ENCODE data around the gene TTC39A.

TTC39A gene

DNA sequence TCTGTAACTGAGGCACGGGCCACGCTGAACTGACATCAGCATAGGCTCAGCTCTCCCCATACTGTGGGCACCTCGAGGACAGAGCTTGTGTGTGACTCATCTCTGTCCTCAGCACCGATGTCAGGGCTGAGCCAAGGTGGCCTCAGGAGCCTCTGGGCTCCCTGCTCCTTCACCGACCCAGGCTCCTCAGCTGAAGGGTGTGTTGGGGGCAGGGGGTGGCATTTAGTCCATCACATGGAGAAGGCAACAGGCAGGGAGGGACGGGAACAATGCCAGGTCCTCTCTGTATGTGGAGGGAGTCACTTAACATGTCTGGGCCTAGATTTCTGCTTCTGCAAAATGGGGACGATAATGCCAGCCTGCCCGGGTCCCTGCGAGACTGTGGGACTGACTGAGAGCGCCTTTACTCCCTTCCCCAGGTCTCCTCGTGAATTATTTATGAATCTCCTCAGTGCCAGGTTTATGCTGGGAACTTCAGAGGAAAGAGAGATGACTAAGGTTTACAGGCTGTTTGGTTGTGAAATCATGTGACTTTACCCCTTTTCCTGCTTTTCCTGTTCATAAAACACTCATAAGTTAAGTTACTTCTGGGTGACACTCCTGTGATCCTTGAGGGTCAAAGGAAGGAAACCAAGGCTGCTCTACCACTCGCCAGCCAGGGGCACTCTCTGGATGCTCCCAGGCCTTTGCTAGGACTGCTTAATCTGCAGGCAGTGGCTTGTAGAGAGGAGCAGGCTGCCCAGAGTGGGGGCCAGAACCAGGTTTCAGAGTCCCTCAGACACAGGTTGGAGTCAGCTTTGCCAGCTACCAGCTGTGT lies 16.2 kb downstream of the TTC39A start:
- peak; percentile 66 for DNase-seq

DNA sequence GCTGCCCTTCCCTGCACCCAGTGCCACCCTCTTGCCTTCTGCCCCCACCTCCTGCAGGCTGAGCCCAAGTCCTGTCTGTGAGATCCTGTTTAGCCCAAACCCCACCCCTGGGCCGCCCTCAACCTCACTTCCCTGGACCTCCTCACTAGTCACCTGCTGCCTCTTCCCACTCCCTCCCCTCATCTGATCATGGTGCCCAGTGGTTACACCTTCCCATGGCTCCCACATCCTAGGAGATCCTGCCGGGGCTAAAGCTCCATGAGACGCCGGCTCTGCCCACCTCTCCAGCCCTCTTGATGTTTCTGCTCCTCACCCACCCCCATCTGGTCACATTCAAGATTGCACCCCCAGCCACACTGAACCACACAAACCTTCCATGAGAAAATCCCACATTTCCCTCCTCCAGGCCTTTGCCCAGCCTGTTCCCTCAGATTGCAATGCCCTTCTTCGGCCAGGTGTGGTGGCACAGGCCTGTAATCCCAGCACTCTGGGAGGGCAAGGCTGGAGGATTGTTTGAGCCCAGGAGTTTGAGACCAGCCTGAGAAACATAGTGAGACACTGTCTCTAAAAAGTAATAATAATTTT lies 17.0 kb downstream of the TTC39A start:
- no peak for DNase-seq

DNA sequence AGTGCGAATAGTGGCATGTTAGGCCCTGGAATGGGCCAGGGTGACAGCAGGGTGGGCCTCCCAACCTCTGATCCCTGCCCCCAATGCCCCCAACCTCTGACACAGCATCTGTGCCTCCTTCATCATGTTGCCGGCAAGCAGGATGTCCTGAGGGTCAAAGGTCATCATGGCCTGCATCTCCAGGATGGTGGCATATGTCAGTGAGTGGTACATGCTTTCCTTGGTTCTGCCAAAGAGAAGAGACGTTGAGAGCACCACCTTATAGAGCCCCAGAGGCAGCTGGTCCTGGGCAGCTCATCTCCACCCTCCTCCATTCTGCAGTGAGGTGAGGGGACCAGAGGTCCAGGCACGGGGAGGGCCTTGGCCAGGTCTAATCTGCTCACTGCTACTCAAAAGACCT lies 17.6 kb downstream of the TTC39A start:
- DNase-seq, result no peak

DNA sequence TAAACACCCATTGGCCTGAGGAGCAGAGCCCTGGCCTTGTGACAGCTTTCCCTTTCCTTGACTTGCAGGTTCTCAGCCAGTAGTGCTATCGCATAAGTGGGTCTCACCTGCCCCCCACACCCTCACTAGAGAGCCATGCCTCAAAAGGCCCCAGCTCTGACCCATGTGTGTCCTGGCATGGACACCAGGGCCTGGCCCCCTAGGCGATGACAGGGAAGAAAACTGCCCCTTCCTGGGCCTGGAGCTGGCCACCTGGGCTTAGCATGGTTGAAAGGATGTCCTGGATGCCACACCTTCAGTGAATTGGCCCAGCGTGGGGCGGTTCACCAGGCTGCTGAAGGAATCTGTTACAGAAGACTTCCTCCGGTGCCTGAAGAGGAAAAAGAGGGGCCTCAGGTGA lies 18.5 kb downstream of the TTC39A start:
- no peak for DNase-seq

DNA sequence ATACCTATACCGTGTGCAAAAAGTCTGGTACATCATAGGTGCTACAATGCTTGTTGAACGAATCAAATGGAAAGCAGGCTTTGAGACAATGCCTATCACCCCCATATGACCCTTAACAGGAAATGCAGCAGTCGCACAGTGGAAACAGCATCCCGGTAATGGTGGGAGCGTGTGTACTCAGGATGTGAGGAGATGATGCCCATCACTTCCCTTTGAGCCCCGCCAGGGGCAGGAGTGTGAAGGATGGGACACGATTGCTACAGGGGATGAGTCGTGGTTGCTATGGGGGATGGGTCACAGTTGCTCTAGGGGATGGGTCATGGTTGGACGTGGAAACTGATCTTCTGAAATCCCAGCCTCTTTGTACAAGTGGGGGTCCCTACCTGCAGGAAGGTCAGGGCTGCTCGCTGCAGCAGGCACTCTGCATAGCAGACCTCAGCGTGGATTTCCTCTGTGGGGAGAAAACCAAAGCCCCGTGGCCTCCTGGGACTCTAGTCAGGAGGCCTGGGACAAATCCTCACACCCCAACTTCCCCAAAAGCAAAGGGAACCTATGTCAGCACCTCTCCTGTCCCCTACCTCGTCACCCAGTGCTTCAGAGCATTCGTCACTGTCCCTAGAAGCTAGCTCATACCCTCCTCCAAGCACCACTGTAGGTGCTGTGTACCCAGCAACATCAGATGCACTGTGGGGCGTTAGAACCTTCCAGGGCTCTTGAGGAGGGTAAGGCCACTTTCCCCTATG lies 19.3 kb downstream of the TTC39A start:
- peak; percentile 25 for DNase-seq

DNA sequence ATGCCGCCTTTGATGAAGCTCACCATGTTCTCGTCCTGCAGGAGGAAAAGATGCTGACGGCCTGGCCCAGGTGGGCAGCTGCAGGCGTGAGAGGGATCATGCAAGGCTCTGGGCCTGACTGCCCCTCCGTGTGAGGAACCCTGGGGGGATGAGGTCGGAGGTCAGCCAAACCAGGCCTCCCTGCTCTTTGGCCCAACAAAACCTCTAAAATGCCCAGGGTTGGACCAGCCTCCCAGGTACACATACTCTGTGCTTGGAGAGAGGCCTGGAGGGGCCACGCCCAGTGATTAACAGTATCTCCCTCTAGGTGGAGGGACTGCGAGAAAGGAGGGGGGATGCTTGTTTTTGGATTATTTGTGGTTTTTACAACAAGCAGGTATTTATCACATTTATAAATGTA lies 21.1 kb downstream of the TTC39A start:
- DNase-seq, result no peak

DNA sequence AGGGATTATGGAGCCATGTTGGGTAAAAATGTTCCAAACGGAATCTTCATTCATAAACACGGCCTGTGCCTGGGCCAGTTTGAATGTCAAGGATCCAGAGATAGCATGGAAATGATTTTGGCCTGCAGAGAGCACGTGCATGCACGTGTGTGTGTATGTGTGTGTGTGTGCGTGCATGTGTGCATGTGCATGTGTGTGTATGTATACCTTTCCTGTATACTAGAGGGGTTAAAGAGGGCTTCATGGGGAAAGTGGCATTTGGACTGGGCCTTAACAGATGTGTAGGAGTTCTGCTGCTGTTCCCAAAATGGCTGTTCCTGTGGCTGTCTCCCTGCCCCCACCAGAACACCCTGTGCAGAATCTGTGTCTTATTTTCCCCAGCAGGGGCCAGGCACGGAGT lies 21.7 kb downstream of the TTC39A start:
- no peak for DNase-seq

DNA sequence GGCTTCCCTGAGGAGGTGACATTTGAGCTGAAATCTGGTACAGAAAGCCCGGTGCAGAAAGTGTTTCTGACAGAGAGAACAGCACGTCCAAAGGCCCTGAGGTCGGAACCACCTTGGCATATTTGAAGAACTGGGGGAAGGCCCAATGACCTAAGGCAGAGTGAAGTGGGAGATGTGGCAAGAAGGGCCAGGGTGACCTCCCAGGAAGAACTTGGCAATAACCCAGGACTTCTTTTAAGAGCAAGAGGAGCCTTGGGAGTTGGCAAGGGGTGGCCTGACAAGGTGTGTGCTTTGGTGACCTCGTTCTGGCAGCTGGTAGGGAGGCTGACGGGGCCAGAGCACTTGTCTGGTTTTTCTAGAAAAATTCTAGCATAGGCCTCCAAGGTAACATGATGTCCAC lies 23.4 kb downstream of the TTC39A start:
- no peak for DNase-seq

DNA sequence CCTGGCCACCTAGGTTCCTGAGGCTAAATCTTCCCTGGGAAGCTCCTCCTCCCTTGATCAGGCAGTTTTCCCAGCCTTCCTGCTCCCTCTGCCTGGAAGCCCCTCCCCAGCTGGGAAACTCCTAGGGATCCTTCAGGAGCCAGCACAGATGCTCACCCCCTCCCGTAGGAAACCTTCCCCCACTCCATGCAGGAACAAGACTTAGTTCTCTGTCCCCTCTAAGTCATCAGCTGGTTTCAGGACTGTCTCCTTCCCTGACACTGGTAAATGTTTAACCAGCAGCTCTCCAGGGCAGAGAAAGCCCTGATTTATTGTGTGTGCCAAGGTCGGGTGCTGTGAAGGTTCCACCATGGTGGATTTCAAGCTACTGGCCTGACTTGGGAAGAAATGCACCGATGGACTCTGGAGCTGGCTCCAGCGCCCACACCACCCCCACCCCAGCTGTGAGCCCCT lies 25.0 kb downstream of the TTC39A start:
- no peak for DNase-seq

DNA sequence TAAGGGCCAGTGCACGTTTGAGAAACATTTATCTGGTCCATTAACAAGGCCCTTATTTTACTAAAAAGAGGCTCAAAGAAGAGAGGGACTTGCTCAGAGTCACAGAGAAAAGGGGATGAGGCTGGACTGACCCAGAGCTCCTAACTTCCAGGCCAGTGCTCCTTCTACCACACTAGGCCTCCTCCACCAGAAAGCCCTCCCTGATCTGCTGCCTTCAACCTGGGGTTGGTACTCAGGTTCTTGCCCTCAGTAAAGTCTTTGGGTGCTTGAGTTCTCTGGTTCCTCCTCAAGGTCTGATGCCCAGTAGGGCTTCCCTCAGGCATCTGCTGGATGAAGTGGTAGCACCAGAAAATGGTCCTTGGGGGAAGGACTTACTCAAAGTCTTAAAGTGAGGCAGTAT lies 26.0 kb downstream of the TTC39A start:
- DNase-seq, result no peak

DNA sequence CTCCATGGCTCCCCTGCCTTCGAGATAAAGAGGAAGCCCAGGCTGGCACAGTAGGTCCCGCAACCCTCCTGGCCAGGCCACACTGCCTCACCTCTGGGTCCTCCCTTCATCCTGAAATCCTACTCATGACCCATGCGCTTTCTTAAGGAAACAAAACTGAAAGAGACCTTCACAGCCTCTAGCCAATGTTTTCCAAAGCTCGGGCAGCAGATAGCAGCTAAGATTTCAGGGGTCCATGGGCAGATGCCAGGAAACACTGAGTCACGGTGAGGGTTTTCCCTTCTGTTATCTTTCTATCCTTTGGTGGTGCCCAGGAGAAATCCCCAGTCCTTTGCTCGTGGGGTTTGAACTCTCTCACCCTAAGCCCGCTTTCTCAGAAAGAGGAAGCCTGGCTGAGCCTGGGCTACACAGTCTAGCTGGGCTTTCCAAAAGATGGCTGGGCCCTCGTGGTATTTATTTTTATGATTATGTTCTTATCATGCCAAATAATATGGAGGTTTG lies 26.6 kb downstream of the TTC39A start:
- DNase-seq, result no peak

DNA sequence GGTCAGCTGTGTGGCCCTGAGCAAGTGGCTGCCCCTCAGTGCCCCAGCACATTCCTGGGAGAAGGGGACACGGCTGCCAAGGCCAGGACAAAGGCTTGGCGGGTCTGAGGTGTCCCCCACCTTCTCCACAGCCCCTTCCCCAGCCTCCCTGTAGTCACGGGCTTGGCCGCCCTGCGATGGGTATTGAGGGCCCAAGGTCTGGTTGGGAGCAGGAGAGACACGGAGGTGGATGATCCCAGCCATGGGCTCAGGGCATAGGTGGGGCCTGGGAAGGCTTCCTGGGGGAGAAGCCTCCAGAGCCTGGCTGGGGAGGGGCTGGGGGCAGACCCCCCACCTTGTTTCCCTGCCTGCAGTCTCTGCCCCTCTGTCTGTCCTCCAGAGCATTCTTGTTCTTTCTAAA lies 27.0 kb downstream of the TTC39A start:
- no peak for DNase-seq

DNA sequence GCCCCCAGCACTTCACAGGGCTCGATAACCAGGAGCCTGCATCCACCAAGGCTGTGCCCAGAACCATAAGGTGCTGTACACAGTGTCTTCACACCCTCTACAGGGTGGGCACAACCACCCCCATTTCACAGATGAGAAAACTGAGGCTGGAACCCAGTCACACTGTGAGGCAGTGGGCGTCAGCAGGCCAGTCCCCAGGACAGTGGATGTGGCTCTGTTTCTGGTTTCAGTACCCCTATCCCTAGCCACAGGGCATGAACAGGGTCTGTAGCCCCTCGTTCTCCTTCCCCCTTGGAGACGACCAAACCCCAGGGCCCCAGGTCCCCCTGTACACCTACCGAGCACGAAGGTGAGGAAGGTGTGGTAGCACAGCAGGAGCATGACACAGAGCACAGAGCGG lies 27.6 kb downstream of the TTC39A start:
- DNase-seq, result no peak

DNA sequence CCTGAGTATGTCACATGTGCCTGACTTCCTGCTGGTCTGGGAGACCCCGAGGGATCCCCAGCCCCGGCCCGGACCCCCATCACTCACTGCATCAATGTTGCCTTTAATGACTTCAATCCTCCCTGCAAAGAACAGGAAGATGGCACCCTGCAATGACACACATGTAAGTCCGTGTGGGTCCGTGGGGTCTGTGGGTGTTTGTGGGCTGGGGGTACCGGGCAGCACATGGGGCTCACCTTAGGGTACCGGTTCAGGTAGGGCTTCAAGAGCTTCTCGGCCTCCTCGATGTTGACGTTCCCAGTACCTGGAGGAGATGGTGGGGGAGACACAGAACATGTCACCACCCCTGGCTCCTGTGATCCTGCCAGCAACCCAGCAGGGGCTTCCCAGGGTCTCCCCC lies 28.1 kb downstream of the TTC39A start:
- DNase-seq, result no peak

DNA sequence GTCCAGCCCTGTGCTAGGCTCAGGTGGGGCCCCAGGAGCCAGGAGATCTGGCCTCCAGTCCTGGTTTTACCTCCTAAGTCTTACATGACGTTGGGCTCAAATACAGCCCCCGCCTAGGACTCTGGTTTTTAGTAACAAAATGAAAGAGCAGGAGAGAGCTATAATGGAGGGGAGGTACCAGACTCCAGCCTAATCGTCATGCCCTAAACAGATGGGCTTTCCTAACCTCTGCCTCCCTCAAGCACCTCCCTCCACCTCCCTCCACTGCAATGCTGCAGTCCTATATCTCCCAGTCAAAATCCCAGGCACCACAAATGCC lies 28.6 kb downstream of the TTC39A start:
- DNase-seq, result no peak

DNA sequence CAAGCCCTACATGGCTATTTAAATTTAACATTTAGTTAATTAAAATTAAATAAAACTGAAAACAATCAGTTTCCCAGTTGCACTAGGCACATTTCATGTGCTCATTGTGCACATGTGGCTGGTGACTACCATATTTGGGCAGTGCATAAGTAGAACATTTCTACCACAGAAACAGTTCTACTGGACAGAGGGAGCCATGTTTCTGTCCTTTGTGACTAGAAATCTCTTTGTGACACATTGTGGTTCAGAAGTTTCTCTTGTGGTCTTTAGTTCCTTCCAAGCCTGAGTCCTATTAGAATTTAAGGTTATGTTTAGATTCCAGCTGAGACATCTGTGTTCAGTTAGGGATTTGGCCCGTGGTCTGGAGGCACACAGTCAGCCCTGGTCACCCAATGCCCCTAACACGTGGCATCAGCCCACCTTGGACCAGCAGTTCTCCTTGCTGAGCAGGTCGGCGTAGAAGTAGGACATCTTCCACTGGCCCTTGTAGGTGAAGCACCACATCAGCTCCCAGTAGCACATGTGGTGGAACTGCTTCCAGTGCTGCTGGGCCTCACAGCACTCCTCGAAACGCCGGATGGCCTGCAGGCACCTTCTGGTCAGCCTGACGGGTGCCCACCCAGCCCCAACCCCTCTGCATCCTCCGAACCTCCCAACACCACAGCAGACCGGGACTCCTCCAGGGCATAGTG lies 29.1 kb downstream of the TTC39A start:
- DNase-seq, result no peak

DNA sequence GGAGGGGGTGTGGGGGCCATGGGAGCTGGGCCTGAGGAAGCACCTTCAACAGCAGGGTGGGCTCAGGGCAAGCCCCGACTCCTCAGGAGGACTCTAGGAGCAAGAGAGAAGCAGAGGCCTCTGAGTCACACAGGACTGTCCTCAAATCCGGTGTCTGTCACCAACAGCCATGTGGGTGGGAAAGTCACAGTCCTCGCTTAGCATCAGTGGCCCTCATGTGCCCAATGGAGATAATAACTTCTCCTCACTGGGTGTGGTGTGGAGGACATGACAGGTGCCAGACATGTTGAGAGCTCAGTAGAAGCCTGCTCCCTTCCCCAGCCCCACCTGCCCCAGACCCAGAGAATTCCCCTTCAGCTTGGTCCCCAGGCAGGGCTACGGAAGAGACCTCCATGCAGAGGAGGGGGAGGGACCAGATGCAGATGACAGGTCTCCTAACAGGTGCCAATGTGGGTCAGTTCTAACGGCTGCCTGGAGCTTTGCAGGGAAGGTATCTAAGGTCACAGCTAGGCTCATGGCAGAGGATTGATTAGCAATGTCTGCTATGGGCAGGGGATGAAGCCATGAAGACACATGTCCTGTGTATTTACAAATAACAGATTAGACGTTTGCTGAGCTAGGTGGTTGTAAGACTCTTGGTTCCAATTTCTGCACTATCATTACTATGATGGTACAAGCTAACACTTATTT lies 30.2 kb downstream of the TTC39A start:
- no peak for DNase-seq

DNA sequence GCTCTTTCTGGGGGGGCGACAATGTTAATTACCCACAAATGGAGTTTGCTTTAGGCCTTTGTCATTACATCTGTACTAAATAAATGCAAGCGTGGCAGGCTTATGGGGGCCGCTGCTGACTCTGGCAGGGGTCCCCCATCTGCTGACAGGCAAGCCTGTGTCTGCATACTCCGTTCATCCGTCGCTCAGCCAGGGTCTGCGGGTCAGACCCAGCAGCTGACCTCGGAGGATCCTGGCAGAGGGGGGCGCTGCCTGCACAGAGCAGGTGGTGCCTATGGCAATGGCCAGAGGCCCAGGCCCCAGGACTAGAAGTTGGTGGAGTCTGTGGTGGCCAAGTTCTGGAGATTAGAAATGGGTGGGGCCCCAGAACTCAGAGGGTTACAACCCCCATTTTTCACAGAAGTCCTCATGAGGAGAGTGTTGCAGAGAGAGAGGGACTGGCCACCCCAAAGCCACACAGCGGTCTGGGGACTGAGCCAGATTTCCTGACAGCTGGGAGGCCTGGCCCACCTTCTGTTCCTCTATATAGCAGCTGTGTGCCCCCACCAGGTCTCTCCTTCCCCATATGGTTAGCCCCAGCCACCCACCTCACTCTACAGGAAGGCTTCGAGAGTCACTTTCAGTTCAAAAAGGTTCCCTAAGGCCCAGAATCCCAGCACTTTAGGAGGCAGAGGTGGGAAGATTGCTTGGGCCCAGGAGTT lies 31.0 kb downstream of the TTC39A start:
- DNase-seq, result no peak

DNA sequence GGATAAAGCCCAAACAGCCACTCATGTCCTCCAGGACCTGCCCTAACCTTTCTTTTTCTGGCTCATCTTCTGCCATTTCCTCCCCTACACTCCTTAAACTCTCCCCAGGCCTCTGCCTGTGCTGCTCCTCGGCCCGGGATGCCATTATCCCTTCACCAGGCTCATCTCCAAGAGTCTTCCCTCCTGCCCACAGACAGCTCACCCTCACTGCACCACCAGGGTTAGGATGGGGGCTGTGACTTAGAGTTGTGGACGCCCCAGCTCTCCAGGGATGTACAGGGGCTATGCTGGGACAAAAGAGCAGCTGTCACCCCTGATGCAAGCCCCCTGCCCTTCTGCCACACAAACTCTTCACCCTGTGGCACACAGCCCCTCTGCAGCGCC lies 32.0 kb downstream of the TTC39A start:
- no peak for DNase-seq

DNA sequence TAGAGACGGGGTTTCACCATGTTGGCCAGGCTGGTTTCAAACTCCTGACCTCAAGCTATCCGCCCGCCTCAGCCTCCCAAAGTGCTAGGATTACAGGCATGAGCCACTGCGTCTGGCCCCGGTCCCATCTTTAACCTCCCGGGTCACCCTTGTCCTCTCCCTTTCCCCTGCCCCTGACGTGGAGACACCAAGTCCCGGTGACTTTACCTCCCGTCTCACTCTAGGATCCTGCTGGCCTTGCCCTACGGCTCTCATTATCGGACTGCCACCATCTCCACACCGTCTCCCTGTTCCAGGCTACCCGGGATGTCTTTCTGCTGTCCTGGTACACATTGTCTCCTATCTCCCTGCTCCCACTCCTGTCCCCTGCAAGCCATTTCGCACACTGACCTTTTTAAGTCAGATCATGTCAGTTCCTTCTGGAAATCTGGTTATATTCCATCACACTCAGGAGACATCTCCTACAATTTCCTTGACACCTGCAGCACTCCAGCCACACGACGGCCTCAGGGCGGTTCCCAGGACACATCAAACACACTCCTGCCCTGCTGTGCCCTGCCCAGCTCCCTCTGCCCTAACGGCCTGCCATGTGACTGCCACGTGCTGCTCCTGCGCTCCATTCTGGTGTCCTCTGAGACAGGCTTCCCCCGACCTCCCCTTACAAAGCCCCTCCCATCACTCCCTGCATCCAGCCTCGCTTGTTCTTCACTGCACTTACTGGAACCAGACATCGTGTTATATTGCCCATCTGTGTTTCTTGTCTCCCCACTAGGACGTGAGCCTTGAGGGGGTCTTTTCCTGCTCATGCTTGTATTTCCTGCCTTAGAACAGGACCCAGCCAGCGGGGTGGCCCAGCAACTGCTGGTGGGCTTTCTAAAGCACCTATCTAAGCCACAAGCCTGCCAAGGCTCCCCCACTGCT lies 32.7 kb downstream of the TTC39A start:
- no peak for DNase-seq
